RWPE1 (cell line): Measurements from ENCODE around the gene STK35.
"Not testable (repeated sequence)": the region's sequence is repeated elsewhere in the genome, so short reads cannot be mapped to it uniquely, and the experiment has no call there.

Source experiments
- CTCF ChIA-PET: fragments of 350-600 bp; sonication (Branson Sonifier 250); formaldehyde crosslinking; extraction: SDS; loops from one replicate; lab custom pipeline; 2021; lab: Yijun Ruan, JAX
- POLR2A ChIA-PET: fragments of 400-600 bp; formaldehyde crosslinking; extraction: SDS; loops from one replicate; lab custom pipeline; 2020; ENCODE audit warnings: antibody characterized with exemption; ENCODE audit not compliant: low non-redundant PET; lab: Yijun Ruan, JAX
- DNase-seq: peaks from one replicate; pipeline ENCODE4 v3.0.0; 2012; ENCODE audit warnings: low spot score
- H3K27ac ChIP-seq: fragments of 450-650 bp; 2 replicates; pipeline ENCODE4 v1.5.1; 2017
- TF ChIP-seq, protein P1 (sequence below): fragments of 450-650 bp; conservative IDR thresholded peaks from 2 replicates; pipeline ENCODE4 v1.5.1; 2017; ENCODE audit warnings: low read depth, mild to moderate bottlenecking

Gene STK35

DNA sequence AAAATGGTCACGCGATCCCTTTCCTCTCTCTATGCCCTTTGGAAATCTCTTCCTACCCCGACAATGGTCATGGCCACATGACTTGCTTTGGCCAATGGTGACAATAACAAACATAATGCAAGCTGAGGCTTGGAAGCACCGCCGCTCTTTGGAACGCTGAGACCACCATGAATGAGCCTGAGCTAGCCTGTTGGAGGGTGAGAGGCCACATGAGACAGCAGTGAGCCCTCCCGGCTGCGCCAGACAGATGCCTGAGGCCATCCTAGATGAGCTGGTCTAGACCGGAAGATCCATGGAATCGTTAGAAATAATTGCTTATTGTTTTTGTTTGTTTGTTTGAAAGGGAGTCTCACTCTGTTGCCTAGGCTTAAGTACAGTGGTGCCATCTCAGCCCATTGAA lies 64.2 kb downstream of the STK35 start:
- DNase-seq, result no peak
- TF ChIP-seq, protein P1, sequence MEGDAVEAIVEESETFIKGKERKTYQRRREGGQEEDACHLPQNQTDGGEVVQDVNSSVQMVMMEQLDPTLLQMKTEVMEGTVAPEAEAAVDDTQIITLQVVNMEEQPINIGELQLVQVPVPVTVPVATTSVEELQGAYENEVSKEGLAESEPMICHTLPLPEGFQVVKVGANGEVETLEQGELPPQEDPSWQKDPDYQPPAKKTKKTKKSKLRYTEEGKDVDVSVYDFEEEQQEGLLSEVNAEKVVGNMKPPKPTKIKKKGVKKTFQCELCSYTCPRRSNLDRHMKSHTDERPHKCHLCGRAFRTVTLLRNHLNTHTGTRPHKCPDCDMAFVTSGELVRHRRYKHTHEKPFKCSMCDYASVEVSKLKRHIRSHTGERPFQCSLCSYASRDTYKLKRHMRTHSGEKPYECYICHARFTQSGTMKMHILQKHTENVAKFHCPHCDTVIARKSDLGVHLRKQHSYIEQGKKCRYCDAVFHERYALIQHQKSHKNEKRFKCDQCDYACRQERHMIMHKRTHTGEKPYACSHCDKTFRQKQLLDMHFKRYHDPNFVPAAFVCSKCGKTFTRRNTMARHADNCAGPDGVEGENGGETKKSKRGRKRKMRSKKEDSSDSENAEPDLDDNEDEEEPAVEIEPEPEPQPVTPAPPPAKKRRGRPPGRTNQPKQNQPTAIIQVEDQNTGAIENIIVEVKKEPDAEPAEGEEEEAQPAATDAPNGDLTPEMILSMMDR, result no peak
- ChIA-PET POLR2A (no interaction called here), CTCF (interaction anchor here (1.2 kb wide), 1 partner anchor 17 kb away, joined by 3 read pairs; no protein-coding TSS in a partner anchor)
- H3K27ac ChIP-seq, result no peak overlapping the region

DNA sequence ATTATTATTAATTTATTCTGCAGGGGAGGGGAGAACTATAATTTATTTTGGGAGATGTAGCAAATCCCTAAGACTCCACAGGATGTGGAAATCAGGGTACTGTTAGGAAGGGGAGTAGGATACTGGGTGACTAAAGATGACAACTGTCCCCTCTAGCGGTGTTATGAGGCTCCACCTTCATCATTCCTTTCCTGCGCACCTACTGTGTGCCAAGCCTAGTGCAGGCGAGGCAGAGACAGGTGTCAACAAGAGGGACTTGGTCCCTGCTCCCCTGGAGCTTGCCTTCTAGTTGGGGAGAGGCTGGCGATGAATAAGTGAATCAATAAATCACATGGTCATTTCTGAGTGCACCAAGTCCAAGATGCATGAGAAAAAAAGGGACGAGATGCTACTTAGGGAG lies 65.5 kb downstream of the STK35 start:
- POLR2A ChIA-PET, result no interaction called here
- CTCF ChIA-PET, result interaction anchor here (1.2 kb wide), 1 partner anchor 16 kb away, joined by 3 read pairs; no protein-coding TSS in a partner anchor
- TF ChIP-seq, protein P1, result no peak
- H3K27ac ChIP-seq, result no peak overlapping the region
- no peak for DNase-seq

DNA sequence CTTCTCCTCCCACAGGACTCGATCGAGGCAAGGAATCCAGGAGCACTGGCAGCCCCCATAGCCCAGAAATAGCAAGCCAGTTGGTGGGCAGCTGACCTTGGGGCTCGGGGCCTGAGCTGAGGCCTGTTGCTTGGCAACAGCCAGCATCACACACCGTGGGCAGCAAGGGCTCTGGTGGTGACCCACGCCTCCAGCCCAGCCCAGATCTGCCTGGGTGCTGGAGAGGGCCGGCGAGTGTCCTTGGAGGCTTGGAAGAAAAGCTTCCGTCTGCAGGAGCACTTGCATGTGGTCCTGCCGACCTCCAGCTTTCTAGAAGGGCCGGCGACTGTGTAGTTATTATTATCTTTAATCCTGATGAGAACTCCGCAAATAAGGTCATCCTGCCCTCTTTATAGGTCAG lies 67.3 kb downstream of the STK35 start:
- no peak overlapping the region for H3K27ac ChIP-seq
- TF ChIP-seq, protein P1, result no peak
- DNase-seq, result no peak
- ChIA-PET POLR2A (no interaction called here), CTCF (interaction anchor here (0.6 to 0.9 kb wide), 3 partner anchors 283 to 696 kb away, joined by 3 read pairs; no protein-coding TSS in a partner anchor)

DNA sequence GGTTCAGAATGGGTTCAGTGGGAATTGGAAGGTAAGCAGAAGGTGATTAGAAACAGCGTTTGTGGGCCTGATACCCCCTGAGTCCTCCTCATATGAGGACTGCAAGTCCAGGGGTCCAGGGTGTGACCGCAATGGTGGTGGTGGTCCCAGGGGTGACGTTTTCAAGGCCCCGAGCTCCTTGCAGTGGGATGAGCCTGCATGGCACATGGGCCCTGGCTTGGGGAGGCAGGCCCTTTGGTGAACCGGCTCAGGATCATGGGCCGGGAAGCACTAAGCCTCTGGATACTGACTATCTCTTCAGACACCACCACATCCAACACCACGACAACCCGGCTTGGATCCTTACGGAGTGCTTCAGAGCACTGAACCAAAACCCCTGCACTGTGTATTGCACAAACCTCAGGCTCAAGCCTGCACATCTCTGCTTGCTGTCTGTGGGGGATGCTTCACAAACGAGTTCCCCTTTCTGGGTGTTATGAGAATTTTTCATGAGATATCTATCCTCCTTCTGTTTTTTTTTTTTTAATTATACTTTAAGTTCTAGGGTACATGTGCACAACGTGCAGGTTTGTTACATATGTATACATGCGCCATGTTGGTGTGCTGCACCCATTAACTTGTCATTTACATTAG lies 67.9 kb downstream of the STK35 start:
- CTCF ChIA-PET, result interaction anchor here (0.6 to 0.9 kb wide), 2 partner anchors 282 to 697 kb away, joined by 3 read pairs; no protein-coding TSS in a partner anchor
- POLR2A ChIA-PET, result no interaction called here
- DNase-seq, result no peak
- no peak overlapping the region for H3K27ac ChIP-seq
- TF ChIP-seq, protein P1, result no peak

DNA sequence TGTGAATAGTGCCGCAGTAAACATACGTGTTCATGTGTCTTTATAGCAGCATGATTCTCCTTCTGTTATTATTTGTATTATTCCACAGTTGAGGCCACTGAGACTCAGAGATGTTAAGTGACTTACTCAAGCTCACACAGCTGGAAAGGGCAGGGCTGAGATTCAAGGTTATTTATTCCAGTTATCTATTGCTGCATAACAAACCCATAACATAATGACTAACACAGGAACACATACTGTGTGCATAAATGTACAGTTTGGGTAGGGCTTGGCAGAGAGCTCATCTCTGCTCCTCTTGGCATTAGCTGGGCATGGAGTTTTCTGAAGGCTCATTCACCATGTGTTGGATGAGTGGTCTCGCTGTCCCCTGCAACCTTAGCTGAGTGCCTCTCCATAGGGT lies 68.8 kb downstream of the STK35 start:
- TF ChIP-seq, protein P1, result no peak
- ChIA-PET CTCF (no interaction called here), POLR2A (no interaction called here)
- DNase-seq, result no peak
- no peak overlapping the region for H3K27ac ChIP-seq

DNA sequence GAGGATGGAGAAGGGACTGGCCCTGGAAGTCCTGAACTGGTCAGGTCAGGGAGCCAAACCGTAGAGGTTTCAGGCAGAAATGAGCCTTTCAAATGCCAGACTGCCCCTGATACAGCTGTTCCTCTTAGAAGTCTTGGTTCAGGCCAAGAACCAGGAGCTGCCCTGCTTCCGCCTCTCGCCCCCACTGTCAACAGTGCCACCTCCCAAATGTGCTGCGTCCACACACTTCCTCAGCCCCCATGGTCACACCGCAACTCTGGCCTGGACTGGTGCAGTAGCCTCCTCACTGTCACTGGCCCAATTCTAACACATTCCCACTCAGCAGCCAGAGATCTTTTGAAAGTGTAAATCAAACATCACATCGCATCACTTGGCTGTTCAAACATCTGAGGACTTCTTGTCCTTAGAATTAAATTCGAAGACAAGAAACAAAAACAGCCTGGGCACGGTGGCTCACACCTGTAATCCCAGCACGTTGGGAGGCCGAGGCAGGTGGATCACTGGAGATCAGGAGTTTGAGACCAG lies 69.7 kb downstream of the STK35 start:
- POLR2A ChIA-PET, result no interaction called here
- H3K27ac ChIP-seq, result no peak overlapping the region
- DNase-seq, result no peak
- TF ChIP-seq, protein P1, result no peak
- CTCF ChIA-PET, result interaction anchor here (0.8 to 2.2 kb wide), 3 partner anchors 8 to 406 kb away, joined by 4 to 10 read pairs (median 8); no protein-coding TSS in a partner anchor

DNA sequence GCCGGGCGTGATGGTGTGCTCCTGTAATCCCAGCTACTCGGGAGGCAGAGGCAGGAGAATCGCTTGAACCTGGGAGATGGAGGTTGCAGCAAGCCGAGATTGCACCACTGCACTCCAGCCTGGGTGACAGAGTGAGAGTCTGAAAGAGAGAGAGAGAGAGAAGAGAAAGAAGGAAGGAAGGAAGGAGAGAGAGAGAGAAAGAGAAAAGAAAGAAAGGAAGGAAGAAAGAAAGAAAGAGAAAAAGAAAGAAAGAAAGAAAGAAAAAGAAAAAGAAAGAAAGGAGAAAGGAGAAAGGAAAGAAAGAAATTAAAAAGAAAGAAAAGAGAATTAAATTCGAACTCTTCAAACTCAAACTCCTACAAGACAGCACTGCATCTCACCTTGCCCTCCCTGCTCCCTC lies 70.2 kb downstream of the STK35 start:
- ChIA-PET CTCF (interaction anchor here (0.5 to 3.4 kb wide), 28 partner anchors 8 to 408 kb away, joined by 3 to 20 read pairs (median 5); no protein-coding TSS in a partner anchor), POLR2A (interaction anchor here (1.3 kb wide), 1 partner anchor 69 kb away, joined by 3 read pairs; no protein-coding TSS in a partner anchor)
- not testable (repeated sequence) for DNase-seq, H3K27ac ChIP-seq
